ENCODE measurements around the gene KRTAP19-1.
"Not testable (repeated sequence)": the region's sequence is repeated elsewhere in the genome, so short reads cannot be mapped to it uniquely, and the experiment has no call there.

KRTAP19-1 gene

DNA sequence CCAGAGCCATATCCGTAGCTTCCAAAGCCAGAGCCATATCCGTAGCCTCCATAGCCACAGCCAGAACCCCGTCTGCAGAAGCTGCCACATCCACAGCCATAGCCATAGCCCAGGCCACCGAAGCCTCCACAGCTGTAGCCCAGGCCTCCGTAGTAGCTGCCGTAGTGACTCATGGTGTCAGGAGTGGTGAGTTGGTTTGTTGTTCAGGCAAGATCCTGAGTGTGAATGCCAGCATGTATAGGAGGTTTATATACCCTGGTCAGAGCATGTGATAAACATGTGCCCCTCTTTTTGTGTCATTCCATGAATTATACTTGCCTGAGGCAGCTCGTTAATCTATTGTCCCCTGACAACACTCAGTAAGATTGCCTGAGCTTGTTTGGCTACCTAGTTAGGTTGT, at the start of gene KRTAP19-1:
KRTAP19-1 (minus strand) TSS at position 223 of the 400 bp plus-strand sequence; CDS start at position 173, 50 bp downstream.
- DNase-seq (ENCODE audit: low read depth in 2 of 2): no peak

- DNase-seq (ENCODE audit: low read depth in 2 of 2): no peak
Observed at GRCh38 chr21:30518876-30519275, 38.7 kb upstream of the KRTAP19-1 start.

DNA sequence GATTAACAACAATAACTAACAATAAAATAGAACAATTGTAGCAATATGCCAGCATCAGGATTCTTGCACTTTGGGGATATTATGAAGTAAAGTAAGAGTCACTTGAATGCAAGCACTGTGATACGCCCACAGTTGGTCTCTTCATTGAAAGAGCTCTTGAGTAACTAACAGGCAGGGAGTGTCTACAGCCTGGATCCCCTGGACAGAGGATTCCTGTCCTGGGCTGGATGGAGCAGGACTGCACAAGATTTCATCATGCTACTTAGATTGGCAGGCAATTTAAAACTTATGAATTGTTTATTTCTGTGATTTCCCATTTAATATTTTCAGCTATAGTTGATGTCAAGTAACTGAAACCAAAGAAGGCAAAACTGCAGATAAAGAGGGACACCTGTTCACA, 35.5 kb upstream of the KRTAP19-1 start:
- no peak for DNase-seq (ENCODE audit: low read depth in 2 of 2)

- not testable (repeated sequence) for DNase-seq (ENCODE audit: low read depth in 2 of 2)
Observed at GRCh38 chr21:30505621-30506205, 25.5 kb upstream of the KRTAP19-1 start.

GRCh38 chr21:30502041-30502440, 21.9 kb upstream of the KRTAP19-1 start, which contains the start of gene KRTAP19-5:
KRTAP19-5 (minus strand) TSS chr21:30502141; CDS start chr21:30502090, 51 bp downstream.
- no peak for DNase-seq (ENCODE audit: low read depth in 2 of 2)

- no peak for DNase-seq (ENCODE audit: low read depth in 2 of 2)
Observed at GRCh38 chr21:30497065-30497464, 16.9 kb upstream of the KRTAP19-1 start, which contains the start of gene KRTAP19-4. KRTAP19-4 (minus strand) TSS chr21:30497165; CDS start chr21:30497110, 55 bp downstream.

DNA sequence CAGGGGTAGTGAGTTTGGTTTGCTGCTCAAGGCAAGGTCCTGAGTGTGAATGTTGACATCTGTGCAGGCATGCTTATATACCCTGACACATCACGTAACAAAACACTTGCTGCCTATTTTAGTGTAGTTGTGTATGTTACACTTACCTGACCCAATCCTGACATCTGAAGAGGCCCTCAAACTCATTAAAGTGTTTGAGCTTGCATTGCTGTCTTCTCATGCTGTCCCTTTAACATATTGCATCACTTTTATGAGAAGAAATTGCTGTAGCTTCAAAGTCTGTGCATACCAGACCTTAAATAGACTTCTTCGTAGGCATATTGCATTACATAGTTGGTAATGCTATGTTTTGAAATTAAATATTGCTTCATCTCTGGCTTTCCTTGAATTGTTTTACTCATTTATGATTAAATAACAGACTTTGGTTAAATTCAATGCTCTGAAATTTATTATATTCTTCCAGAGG, 11.8 kb upstream of the KRTAP19-1 start, which contains the start of gene KRTAP19-3:
KRTAP19-3 (minus strand) TSS at position 51 of the 466 bp plus-strand sequence. CDS start 56 bp downstream, outside the sequence.
- DNase-seq (ENCODE audit: low read depth in 2 of 2): no peak

GRCh38 chr21:30487336-30487735, 7.2 kb upstream of the KRTAP19-1 start, which contains the start of gene KRTAP19-2:
KRTAP19-2 (minus strand) TSS chr21:30487436; CDS start chr21:30487348, 88 bp downstream.
- no peak for DNase-seq (ENCODE audit: low read depth in 2 of 2)

DNA sequence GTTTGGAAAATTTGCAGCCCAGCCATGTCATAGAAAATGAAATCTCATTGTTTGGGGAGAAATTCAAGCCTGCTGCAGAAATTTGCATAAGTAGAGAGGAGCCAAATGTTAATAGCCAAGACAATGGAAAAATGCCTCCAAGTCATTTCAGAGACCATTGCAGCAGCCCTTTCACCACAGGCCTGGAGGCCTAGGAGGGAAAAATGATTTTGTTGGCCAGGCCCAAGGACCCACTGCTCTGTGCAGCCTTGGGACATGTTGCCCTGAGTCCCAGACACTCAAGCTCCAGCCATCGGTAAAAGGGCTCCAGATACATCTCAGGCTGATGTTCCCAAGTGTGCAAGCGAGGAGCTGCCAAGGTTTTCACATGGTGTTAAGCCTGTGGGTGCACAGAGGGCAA, 6.0 kb upstream of the KRTAP19-1 start:
- no peak for DNase-seq (ENCODE audit: low read depth in 2 of 2)

- no peak for DNase-seq (ENCODE audit: low read depth in 2 of 2)
Observed at GRCh38 chr21:30482130-30482529, 2.0 kb upstream of the KRTAP19-1 start.

DNA sequence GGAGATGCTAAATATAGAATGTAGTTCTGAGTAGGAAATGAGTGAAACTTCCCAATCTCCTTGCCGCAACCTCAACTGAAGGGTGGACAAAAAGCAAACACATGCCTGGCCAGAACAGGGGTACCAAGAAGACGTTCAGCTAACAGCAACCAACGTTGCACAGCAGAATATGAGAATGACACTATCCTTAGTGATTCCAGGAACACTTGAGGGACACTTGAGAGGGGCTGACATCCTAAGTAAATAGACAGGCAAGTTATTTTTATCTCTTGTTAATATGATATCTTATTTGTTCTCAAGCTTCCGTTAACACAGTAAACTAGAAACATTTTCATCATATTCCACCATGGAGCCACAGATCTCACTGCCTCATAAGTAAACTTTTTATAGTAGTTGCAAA, 908 bp downstream of the KRTAP19-1 start:
- no peak for DNase-seq (ENCODE audit: low read depth in 2 of 2)

GRCh38 chr21:30478004-30478403, 2.2 kb downstream of the KRTAP19-1 start:
- DNase-seq (ENCODE audit: low read depth in 2 of 2): no peak

- DNase-seq (ENCODE audit: low read depth in 2 of 2): no peak
Observed at GRCh38 chr21:30468900-30469714, 11.1 kb downstream of the KRTAP19-1 start.

- no peak for DNase-seq (ENCODE audit: low read depth in 2 of 2)
Observed at GRCh38 chr21:30463713-30464112, 16.5 kb downstream of the KRTAP19-1 start.

DNA sequence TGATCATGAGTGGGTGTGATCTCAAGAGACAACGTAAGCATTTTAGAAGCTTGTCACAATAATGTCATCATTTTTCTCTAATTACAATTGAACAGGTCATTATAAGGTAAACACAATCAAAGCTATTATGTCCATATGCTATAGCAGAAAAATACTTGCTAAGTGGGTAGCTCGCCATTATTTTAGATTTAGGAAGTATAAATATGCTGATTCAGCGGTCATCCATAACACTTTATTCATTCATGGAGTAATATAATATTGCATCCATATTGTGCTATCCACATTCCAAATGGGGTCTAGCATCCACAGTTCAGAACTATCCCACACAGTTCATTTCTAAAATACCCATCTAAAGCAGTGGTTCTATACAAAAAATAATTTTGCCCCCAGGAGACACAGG, 31.7 kb downstream of the KRTAP19-1 start:
- no peak for DNase-seq (ENCODE audit: low read depth in 2 of 2)

- no peak for DNase-seq (ENCODE audit: low read depth in 2 of 2)
Observed at GRCh38 chr21:30447056-30447455, 33.1 kb downstream of the KRTAP19-1 start.

- no peak for DNase-seq (ENCODE audit: low read depth in 2 of 2)
Observed at GRCh38 chr21:30444204-30444603, 36.0 kb downstream of the KRTAP19-1 start.

GRCh38 chr21:30443226-30443625, 36.9 kb downstream of the KRTAP19-1 start:
- no peak for DNase-seq (ENCODE audit: low read depth in 2 of 2)

DNA sequence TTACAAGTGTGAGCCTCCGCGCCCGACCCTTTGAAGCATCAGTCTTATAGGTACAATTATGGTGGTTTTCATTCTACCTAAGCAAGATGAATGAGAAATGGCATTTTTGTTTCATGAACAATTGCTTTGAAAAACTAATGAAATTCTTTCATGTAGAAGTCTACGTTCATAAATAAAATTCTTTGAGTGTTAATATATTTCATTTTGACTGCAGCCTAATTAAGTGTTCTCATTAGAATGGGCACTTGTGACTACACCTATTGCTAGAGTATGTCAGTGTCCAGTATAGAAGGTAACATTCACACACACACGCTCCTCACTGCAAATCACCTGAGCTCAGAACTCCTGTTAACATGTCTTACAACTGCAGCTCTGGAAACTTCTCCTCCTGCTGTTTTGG, 40.2 kb downstream of the KRTAP19-1 start, which contains the start of gene KRTAP15-1:
KRTAP15-1 (plus strand) TSS at position 301 of the 400 bp plus-strand sequence; CDS start at position 354, 53 bp downstream.
- DNase-seq (ENCODE audit: low read depth in 2 of 2): no peak

DNA sequence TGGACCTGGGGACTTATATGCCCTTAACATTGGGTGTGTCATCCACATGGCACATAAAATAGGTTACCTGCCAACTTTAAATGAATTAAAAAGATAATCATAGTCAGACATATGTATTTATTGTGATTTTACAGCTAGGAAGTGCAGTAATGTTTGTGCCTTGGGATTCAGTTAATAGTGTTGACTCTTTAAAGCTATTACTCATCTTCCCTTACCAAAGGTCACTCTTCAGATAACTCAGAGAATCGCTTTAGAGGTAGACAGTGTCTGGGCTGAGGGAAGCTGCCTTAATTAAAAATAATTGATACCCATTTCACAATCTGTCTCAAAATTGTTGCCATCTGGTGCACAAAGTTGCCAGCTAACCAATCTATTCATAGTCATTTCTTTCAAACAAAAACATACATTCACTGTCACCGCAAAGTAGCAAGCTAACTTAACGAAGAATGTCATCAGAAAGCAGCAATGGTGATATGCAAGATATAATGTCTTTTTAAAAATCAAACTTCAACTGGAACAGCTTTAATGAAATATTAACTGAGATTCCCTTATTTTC, 43.1 kb downstream of the KRTAP19-1 start:
- no peak for DNase-seq (ENCODE audit: low read depth in 2 of 2)

DNA sequence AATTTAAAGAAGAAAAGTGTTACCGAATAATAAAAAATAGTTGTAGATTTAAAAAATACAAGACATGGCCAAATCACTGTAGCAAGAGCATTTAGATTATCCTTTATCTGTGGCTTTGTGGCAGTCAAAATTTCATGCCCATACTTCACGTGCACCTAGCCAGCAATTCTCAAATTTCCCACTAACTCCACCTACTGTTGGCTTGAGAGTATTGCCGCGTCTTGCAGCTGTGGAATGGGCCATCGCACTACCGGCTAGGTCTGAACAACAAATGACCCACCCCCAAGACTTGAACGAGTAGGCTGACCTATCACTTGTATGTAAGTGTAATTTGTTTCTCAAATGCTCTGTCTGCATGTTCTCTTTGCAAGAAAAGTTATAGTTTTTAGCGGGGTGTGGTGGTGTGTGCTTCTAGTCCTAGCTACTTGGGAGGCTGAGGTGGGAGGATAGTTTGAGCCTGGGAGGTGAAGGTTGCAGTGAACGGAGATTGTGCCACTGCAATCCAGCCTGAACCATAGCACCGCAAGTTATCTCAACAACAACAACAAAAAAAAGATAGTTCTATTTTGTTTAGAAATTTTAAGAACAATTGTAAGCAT, 46.0 kb downstream of the KRTAP19-1 start:
- DNase-seq (ENCODE audit: low read depth in 2 of 2): no peak

DNA sequence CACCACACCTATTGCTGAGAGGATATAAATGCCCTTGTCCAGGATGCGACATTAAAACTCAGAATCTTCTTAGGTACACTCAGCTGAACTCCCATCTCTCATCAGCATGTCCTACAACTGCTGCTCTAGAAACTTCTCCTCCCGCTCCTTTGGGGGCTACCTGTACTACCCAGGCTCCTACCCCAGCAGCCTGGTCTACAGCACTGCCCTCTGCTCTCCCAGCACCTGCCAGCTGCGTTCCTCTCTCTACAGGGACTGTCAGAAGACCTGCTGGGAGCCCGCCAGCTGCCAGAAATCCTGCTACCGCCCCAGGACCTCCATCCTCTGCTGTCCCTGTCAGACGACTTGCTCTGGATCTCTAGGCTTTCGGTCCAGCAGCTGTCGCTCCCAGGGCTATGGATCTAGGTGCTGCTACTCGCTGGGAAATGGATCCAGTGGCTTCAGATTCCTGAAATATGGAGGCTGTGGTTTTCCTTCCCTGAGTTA, 50.0 kb downstream of the KRTAP19-1 start, which contains the start of gene KRTAP13-4:
KRTAP13-4 (plus strand) TSS at position 51 of the 486 bp plus-strand sequence; CDS start at position 107, 56 bp downstream.
- no peak for DNase-seq (ENCODE audit: low read depth in 2 of 2)

Data from stimulated activated CD8-positive, alpha-beta memory T cell treated with anti-CD3 and anti-CD28 coated beads, Interleukin-7, amount 100 ng/mL, for 1 hour (primary cell).